ENCODE results near the gene CAMK1. TPM values are rescaled to one million over a fixed set of nuclear protein-coding genes. Genes with fewer than 3 reads are reported as not detected.

CAMK1 gene
- total and polyA plus RNA-seq, 4 donors = 13.8 to 20.1 (median 16.7) TPM

GRCh38 chr3:9795207-9795606 lies 25.5 kb upstream of the CAMK1 start:
- Histone ChIP-seq H3K36me3 (ENCODE audit: control insufficient read depth in 4 of 4, insufficient read depth in 3 of 4, low read depth in 1 of 4, low read length in 3 of 4) (peaks cover 10 to 32% (median 29%) of the 10 kb centered on the region in 4 donors), H3K4me3 (ENCODE audit: low read depth in 1 of 3, low read length in 3 of 3) (no peak overlapping the region), H3K4me1 (ENCODE audit: control insufficient read depth in 4 of 4, insufficient read depth in 4 of 4, low read length in 3 of 4) (peaks cover 0 to 24% (median 19%) of the 10 kb centered on the region in 4 donors)

DNA sequence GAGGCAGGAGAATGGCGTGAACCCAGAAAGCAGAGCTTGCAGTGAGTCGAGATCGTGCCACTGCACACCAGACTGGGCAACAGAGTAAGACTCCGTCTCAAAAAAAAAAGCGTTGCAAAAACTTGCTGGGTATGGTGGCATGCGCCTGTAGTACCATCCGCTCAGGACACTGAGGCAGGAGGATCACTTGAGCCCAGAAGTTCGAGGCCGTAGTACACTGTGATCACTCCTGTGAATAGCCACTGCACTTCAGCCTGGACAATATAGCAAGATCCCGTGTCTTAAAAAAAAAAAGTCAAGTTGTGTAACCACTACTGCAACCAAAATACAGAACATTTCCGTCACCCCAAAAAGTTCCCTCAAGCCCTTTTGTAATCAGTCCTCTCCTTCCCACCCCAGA lies 24.7 kb upstream of the CAMK1 start:
- no peak overlapping the region for H3K27ac ChIP-seq (ENCODE audit: low read depth in 1 of 2, low read length in 2 of 2)
- 95% methylated on average over 11 of the region's 11 CpGs for WGBS
- no peak overlapping the region for H3K9ac ChIP-seq (ENCODE audit: low read depth in 1 of 2, low read length in 2 of 2)
- H3K9me3 ChIP-seq (ENCODE audit: control insufficient read depth in 4 of 4, low read length in 3 of 4) = no peaks in the 10 kb centered on the region
- DNase-seq (ENCODE audit: low spot score) = no peak
- H3K4me3 ChIP-seq (ENCODE audit: low read depth in 1 of 3, low read length in 3 of 3) = no peak overlapping the region
- H3K27me3 ChIP-seq (ENCODE audit: control insufficient read depth in 4 of 4, insufficient read depth in 4 of 4, low read length in 3 of 4) = no peaks in the 10 kb centered on the region
- TF ChIP-seq MAX (IDR thresholded peaks at IDR 0.05) = no peak
- TF ChIP-seq RXRA (IDR thresholded peaks at IDR 0.05) = no peak
- TF ChIP-seq EGR1 (IDR thresholded peaks at IDR 0.05; ENCODE audit: low read depth in 2 of 2) = no peak
- TF ChIP-seq, protein P1, sequence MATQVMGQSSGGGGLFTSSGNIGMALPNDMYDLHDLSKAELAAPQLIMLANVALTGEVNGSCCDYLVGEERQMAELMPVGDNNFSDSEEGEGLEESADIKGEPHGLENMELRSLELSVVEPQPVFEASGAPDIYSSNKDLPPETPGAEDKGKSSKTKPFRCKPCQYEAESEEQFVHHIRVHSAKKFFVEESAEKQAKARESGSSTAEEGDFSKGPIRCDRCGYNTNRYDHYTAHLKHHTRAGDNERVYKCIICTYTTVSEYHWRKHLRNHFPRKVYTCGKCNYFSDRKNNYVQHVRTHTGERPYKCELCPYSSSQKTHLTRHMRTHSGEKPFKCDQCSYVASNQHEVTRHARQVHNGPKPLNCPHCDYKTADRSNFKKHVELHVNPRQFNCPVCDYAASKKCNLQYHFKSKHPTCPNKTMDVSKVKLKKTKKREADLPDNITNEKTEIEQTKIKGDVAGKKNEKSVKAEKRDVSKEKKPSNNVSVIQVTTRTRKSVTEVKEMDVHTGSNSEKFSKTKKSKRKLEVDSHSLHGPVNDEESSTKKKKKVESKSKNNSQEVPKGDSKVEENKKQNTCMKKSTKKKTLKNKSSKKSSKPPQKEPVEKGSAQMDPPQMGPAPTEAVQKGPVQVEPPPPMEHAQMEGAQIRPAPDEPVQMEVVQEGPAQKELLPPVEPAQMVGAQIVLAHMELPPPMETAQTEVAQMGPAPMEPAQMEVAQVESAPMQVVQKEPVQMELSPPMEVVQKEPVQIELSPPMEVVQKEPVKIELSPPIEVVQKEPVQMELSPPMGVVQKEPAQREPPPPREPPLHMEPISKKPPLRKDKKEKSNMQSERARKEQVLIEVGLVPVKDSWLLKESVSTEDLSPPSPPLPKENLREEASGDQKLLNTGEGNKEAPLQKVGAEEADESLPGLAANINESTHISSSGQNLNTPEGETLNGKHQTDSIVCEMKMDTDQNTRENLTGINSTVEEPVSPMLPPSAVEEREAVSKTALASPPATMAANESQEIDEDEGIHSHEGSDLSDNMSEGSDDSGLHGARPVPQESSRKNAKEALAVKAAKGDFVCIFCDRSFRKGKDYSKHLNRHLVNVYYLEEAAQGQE (IDR thresholded peaks at IDR 0.05) = no peak
- no peak for TF ChIP-seq FOXA1 (IDR thresholded peaks at IDR 0.05)
- TF ChIP-seq CTCF (IDR thresholded peaks at IDR 0.05; ENCODE audit: low read depth, low read length, missing input control) = no peak
- TF ChIP-seq YY1 (IDR thresholded peaks at IDR 0.05) = no peak
- no peak for TF ChIP-seq JUND (IDR thresholded peaks at IDR 0.05)
- no peak for TF ChIP-seq NR2F2 (IDR thresholded peaks at IDR 0.05)
- TF ChIP-seq SP1 (IDR thresholded peaks at IDR 0.05) = no peak
- H3K36me3 ChIP-seq (ENCODE audit: control insufficient read depth in 4 of 4, insufficient read depth in 3 of 4, low read depth in 1 of 4, low read length in 3 of 4) = peaks cover 6 to 31% (median 27%) of the 10 kb centered on the region in 4 donors
- H3K4me1 ChIP-seq (ENCODE audit: control insufficient read depth in 4 of 4, insufficient read depth in 4 of 4, low read length in 3 of 4) = peaks cover 0 to 24% (median 19%) of the 10 kb centered on the region in 4 donors

More at GRCh38 chr3:9795207-9795606, 25.5 kb upstream of the CAMK1 start:
- no peak for DNase-seq (ENCODE audit: low spot score)
- Histone ChIP-seq H3K9me3 (ENCODE audit: control insufficient read depth in 4 of 4, low read length in 3 of 4) (no peaks in the 10 kb centered on the region), H3K9ac (ENCODE audit: low read depth in 1 of 2, low read length in 2 of 2) (no peak overlapping the region), H3K27me3 (ENCODE audit: control insufficient read depth in 4 of 4, insufficient read depth in 4 of 4, low read length in 3 of 4) (no peaks in the 10 kb centered on the region), H3K27ac (ENCODE audit: low read depth in 1 of 2, low read length in 2 of 2) (no peak overlapping the region)
- TF ChIP-seq, protein P2, sequence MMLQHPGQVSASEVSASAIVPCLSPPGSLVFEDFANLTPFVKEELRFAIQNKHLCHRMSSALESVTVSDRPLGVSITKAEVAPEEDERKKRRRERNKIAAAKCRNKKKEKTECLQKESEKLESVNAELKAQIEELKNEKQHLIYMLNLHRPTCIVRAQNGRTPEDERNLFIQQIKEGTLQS (IDR thresholded peaks at IDR 0.05) = no peak
- WGBS = 88% methylated on average over 5 of the region's 5 CpGs

- DNase-seq (ENCODE audit: low spot score) = no peak
- TF ChIP-seq TAF1 (conservative IDR thresholded peaks at IDR 0.05) (no peak), HNF4G (IDR thresholded peaks at IDR 0.05) (no peak), MAX (IDR thresholded peaks at IDR 0.05) (no peak), FOXA2 (IDR thresholded peaks at IDR 0.05) (no peak), SP1 (IDR thresholded peaks at IDR 0.05) (no peak), ZBTB33 (IDR thresholded peaks at IDR 0.05) (no peak), EGR1 (IDR thresholded peaks at IDR 0.05; ENCODE audit: low read depth in 2 of 2) (no peak), FOXA1 (IDR thresholded peaks at IDR 0.05) (no peak), RAD21 (IDR thresholded peaks at IDR 0.05) (no peak)
- TF ChIP-seq, protein P2 (IDR thresholded peaks at IDR 0.05) = no peak
Observed at GRCh38 chr3:9793161-9793781, 23.5 kb upstream of the CAMK1 start.

More at GRCh38 chr3:9793161-9793781, 23.5 kb upstream of the CAMK1 start:
- no peaks in the 10 kb centered on the region for H3K9me3 ChIP-seq (ENCODE audit: control insufficient read depth in 4 of 4, low read length in 3 of 4)
- peak overlapping the region; percentile 89 to 97 (median 93) for H3K4me3 ChIP-seq (ENCODE audit: low read depth in 1 of 3, low read length in 3 of 3)
- peak overlapping the region; percentile 78 to 88 for H3K9ac ChIP-seq (ENCODE audit: low read depth in 1 of 2, low read length in 2 of 2)
- H3K27ac ChIP-seq (ENCODE audit: low read depth in 1 of 2, low read length in 2 of 2) = peak overlapping the region; percentile 88 to 93
- 1% methylated on average over 23 of the region's 23 CpGs for WGBS
- H3K4me1 ChIP-seq (ENCODE audit: control insufficient read depth in 4 of 4, insufficient read depth in 4 of 4, low read length in 3 of 4) = peaks cover 0 to 24% (median 19%) of the 10 kb centered on the region in 4 donors
- no peaks in the 10 kb centered on the region for H3K27me3 ChIP-seq (ENCODE audit: control insufficient read depth in 4 of 4, insufficient read depth in 4 of 4, low read length in 3 of 4)
- peaks cover 6 to 27% (median 26%) of the 10 kb centered on the region in 4 donors for H3K36me3 ChIP-seq (ENCODE audit: control insufficient read depth in 4 of 4, insufficient read depth in 3 of 4, low read depth in 1 of 4, low read length in 3 of 4)

Measured in liver (tissue), 9 donors.